GM11168 (cell line): ENCODE measurements around the gene RPL34.
"Not testable (repeated sequence)": the region's sequence is repeated elsewhere in the genome, so short reads cannot be mapped to it uniquely, and the experiment has no call there.

Source experiments
- in situ Hi-C: fragments of 300-500 bp; cut with MboI; formaldehyde crosslinking; loops from one replicate; pipeline ENCODE4 v1.12.0; 2022; ENCODE audit warnings: low sequenced_read_pairs; ENCODE audit not compliant: unreplicated experiment

Gene RPL34

DNA sequence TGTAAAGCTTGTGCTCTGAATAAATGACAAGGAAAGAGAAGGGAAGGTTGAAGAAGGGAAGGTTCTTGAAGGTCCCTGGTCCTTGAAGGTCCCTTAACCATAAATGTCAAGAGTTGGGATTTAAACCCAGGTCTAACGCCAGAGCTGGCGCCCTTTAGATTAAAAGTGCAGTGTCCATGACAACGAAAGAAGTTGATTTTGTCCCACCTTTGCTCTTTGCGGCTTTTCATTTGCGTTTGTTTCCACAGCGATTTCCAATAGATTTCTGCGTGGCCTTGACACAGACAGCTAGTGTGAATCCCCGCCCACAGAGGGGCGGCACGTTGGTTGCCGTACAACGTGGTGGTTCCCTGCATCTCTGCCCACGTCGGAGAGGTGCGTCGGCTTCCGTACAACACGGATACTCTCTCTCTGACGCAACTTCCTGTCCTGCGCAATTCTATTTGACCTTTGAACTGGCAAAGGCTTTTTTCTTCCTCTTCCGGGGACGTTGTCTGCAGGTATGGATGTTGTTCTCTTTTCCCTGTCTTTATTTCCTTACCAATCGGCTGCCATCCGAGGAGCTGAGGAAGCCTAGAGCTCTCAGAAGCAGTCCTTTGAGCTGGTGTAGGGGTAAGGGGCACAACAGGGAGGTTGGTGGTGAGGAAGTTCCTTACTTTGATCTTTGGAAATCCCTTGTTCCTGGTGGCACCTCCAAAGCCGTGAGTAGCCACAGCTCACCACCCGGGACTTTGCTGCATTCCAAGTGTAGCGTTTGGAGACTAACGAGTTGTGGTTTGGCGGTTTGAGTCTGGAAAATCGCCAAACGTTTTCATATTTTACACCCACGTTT lies at the start of gene RPL34:
Gene RPL34 (plus strand): TSS at position 476 of the 832 bp plus-strand sequence. CDS start 1,384 bp downstream, outside the sequence.
- in situ Hi-C loops: no loop called here

GRCh38 chr4:108570993-108571569 lies 49.3 kb upstream of the RPL34 start:
- in situ Hi-C loops: loop anchor here (10.0 kb wide), 2 partner anchors 186 to 546 kb away; no protein-coding TSS in a partner anchor

DNA sequence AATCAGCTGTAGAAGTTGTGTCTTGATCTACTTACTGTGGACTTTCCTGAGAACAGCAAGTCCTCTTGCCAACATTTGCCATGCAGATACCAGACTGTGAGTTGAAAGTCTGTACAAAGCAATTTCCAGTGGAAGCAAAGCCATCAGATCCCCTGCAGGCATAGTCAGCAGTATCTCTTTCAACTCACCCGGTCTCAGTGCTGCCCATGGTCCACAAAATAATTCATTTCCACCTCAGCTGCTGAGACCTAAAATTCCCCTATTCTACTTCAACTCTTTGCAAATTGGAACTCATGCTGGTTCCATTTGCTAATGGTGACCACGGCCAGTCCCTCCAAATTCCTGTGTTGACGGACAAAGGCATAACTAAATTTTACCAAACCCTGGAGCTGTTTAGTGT lies 46.0 kb upstream of the RPL34 start:
- in situ Hi-C loops: loop anchor here (10.0 kb wide), 2 partner anchors 190 to 550 kb away; no protein-coding TSS in a partner anchor

GRCh38 chr4:108581083-108581482 lies 39.3 kb upstream of the RPL34 start:
- in situ Hi-C loops: no loop called here

DNA sequence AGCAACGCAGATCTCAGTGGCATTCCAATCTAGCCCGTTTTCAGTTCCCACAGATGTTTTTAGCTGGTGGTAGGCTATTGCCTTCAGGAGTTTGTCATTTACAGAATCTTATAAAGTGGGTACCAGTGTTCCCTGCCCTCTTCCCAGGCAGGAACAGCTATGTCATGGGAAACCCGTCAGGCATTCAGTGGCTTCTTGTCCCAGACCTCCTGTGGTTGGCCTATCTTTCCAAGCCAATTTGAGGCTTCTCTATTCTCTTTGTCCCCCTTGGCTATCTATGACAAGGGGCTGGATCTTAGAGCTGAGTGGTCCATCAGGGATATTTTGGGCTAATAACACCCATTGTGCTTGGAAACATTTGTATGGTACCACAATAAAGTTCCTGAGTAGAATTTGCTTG lies 33.6 kb upstream of the RPL34 start:
- in situ Hi-C loops: no loop called here

DNA sequence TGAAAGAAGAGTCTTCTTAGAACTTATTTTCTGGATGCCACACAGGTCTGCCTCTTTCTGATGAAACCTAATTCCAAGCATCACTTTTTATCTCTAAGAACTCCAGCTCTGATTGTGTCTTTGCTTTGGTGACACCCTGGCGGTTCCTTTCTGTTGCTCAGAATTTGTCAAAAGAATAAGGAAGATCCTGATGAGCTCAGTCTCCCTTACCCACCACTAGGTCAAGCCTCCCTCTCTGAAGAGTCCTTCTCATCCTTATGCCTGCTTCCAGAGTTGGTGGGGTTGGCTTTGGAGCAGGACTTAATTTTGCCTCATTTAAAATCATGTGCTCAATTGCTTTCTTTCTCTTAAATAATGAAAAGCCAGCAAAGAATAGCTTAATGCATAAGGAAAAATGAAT lies 31.5 kb upstream of the RPL34 start:
- in situ Hi-C loops: no loop called here

DNA sequence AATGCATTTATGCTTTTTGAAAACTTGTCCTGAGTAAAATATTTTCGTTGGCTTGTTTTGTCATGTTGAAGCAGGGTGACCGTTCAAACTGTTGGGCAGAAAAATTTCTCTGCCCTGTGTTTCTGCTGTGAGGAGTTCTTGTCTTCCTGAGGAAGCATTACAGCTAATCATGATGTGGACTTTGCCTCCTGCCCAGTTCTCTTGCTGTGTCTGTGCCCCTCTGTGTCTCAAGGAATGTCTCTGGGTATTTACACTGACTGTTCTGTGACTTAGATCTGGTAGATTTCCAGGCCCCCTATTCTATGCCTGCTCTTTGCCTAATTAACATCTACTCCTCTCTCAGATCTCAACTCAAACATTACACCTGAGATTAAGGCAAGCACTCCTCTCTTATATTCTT lies 30.4 kb upstream of the RPL34 start:
- in situ Hi-C loops: no loop called here

- in situ Hi-C loops: no loop called here
Measured at GRCh38 chr4:108590776-108591175, 29.6 kb upstream of the RPL34 start.

- in situ Hi-C loops: no loop called here
Measured at GRCh38 chr4:108592674-108592986, 27.7 kb upstream of the RPL34 start.

DNA sequence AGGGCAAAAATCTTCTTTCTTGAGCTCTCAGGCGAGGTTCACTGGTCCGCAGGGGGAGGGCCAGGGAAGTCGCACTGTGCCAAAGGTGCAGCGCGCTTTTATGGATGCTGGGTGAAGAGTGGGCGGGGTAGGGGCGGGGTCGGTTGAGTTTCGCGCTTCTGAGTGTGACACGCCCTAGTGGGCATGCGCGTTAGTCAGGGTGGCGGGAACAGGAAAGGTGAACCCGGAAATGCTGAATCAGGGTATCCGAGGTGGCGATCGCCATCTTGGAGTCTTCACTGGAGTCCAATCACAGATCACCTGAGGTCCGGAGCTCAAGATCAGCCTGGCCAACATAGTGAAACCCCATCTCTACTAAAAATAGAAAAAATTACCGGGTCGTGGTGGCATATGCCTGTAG lies 26.1 kb upstream of the RPL34 start:
- in situ Hi-C loops: not testable (repeated sequence)

- in situ Hi-C loops: no loop called here
Measured at GRCh38 chr4:108596344-108596743, 24.0 kb upstream of the RPL34 start.

DNA sequence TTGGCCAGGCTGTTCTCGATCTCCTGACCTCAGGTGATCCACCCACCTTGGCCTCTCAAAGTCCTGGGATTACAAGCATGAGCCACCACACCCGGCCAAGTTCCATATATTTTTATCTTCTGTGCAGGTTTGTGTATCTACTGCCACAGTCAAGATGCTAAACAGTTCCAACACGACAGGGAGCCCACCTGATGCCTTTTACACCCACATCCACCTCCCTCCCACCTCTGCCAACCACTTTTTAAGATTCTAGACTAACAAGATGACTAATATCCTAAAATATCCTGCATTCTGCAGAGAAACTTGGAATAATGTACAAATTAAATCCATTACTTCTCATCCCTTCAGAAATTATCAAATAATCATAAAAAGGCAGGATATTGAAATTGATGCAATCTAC lies 19.3 kb upstream of the RPL34 start:
- in situ Hi-C loops: no loop called here

DNA sequence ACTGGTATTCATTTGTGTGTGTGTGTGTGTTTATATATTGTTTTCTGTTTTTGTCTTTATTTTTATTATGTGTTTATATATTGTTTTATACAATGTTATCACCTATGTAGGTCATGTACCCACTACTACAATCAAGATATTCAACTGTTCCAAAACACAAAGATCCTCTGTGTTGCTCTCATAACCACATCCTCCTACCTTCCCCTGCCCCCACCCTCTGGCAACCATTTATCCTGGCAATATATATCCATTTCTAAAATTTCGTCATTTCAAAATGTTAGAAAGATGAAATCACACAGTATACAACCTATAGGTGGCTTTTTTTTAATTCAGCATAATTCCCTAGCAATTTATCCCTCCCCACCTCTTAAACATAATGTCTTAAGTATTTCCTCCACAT lies 18.8 kb upstream of the RPL34 start:
- in situ Hi-C loops: no loop called here

- in situ Hi-C loops: no loop called here
Measured at GRCh38 chr4:108602163-108602562, 18.2 kb upstream of the RPL34 start.

DNA sequence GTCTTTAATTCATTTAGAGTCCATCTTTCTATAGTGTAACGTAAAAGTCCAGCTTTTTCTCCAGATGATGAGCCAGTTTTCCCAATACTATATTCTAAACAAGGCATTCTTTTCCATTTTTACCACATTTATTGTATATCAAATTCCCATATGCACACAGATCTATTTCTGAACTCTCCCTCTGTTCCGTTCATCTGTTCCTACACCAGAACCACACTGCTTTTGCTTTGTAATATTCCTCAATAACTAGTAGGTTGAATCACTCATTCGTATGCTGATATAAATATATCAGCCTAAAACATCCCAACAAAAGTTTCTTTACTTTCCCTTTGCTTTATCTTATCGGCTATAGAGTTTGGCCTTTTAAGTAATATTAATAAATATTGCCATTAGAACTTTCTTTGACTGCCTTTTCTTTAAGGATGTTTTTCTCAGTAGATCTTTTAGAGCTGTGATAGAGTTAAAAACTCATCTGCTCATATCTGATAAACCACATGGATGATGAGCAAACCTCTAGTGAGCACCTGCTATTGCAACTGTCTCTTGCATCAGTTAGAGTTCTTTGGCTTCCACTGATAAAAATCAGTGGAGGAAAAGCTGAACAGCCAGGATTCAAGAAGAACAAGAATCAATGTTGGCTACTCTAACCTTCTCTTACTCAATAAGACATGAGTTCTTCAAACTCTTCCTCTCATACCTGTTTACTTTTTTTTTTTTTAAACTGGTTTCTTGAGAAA lies 13.1 kb upstream of the RPL34 start:
- in situ Hi-C loops: no loop called here

GRCh38 chr4:108611365-108611764 lies 9.0 kb upstream of the RPL34 start:
- in situ Hi-C loops: no loop called here

DNA sequence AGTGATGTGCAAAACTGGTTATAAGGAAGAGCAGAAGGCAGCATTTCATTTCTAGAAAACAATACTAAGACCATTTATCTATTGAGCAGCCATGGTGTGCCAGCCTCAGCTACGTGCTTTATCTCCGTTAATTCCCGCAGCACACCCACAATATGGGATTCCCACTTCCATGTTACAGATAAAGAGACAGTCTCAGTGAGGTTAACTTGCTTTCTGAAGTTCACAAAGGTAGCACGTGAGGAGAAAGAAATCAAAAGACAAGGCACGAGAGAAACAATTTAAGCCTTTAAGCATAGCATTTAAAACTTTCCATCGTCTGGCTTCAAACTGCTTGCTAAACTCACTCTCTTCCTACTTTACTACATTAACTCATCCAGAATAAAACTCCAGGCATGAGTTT lies 8.0 kb upstream of the RPL34 start:
- in situ Hi-C loops: no loop called here

GRCh38 chr4:108619372-108620100 lies 840 bp upstream of the RPL34 start:
- in situ Hi-C loops: no loop called here

- in situ Hi-C loops: no loop called here
Measured at GRCh38 chr4:108620933-108621905, 843 bp downstream of the RPL34 start.
